HG03196 (cell line): ENCODE results near the gene PON3.

Experiments
- ATAC-seq: cut with Tn5 transposase; IDR thresholded peaks from one replicate; pipeline ENCODE4 v1.9.1; 2021; ENCODE audit not compliant: unreplicated experiment

The PON3 gene

DNA sequence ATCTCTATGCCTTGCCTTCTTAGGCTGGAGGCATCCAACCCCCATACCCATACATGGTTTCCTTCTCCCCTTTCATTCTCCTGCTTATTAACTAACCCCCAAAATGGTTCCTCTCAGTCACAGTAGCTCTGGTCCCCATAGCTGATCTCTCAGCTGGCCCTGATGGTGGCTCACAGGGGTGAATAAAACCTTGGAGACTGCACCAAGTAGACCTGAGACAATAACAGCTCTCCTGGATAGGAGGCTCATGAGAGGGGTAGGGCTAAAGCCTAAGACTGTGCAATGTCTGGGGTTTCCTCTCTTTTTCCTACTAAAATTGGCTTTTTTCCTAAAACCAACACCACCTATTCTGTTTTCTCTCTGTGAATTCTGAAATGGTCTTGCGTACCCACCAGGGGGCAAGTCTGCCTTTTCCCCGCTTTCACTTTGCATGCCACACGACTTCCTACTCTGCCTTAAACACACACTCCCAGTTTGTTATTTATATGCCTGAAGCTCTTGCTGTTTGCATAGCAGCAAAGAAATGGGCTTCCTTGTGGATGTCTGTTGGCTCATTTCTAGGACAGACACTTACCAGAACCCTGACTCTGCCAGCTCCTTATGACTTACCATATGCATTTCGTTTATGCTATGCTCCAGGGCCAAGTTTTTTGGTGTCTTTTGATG lies 53.4 kb downstream of the PON3 start:
- ATAC-seq, result no peak

DNA sequence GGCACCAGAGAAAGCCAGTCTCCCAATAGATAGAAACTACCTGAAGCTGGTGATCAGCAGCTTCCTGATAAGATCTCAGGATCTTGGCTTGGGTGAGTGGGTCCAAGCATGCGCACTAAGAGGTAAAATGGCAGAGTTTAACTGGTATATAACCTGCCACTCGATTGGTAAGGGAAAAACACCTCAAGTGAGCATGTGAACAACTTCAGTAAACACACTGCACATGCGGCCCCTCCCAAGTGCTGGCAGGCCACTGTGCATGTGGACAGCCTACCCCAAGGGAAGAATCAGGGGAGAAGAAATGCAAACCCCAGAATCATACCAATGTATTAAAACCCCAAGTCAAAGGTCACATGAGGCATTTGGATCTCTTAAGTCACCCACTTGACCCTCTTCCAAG lies 54.1 kb downstream of the PON3 start:
- ATAC-seq, result no peak

DNA sequence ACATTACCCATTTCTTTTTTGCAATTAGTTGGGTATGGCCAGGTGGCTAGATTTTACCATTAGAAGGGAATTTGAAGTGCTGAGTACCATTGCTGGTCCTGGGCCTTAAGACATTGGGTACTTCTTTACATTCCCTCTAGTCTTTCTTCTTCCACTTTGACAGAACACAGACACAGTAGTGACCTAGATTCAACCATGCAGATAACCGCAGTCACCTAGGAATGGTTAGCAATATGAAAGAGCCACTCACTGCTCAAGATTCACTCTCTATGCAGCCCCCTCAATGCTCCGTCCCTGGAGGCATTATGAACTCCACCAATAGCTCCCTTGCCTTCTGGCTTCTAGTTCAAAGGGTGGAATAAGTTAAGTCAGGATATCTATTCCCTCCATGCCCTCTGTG lies 55.7 kb downstream of the PON3 start:
- no peak for ATAC-seq

GRCh38 chr7:95338832-95339231 lies 57.3 kb downstream of the PON3 start:
- no peak for ATAC-seq

DNA sequence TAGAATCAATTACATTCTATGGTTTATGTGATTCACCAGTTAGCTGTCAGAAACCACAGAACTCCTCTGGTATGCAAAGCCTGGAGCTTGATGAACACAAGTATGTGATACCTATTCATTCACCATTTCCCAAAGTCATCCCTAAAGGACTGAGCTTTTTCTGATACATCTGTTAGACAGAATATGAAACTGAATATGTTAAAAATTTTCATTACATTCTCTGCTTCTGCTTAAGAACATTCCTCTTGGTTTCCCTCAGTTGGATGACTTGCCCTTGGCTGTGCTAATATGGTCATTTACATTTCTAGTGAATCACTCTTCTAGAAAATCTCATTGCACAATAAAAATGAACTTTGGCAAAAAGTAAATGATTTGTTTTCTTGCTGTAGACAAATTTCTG lies 61.1 kb downstream of the PON3 start:
- ATAC-seq, result no peak

DNA sequence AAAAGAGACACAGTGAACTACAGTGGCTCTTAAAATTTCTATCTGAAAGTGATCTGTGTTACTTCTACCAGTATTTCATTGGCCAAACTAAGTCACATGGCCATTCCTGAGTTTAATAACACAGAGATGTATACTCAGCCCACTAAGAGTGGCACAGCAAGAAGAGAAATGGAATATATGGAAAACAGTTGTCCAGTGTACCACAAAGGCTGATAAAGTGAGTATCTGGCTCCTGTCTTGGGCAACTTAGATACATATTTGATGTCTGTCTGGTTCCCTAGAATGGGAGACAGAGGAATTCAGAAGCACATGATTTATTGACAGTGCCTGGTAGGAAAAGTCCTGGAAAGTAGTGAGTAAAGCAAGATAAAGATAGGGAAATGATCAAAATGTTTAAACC lies 61.7 kb downstream of the PON3 start:
- no peak for ATAC-seq

- ATAC-seq, result peak; percentile 12
These were observed 65.2 kb downstream of the PON3 start for GRCh38 chr7:95330961-95331337.

GRCh38 chr7:95330204-95330960 lies 65.8 kb downstream of the PON3 start:
- peak; percentile 98 for ATAC-seq

GRCh38 chr7:95327356-95327755 lies 68.8 kb downstream of the PON3 start:
- ATAC-seq, result no peak

GRCh38 chr7:95324431-95324830 lies 71.7 kb downstream of the PON3 start, which contains the start of gene PON1:
Gene PON1 (minus strand): TSS chr7:95324532. CDS start chr7:95324475, 57 bp downstream.
- no peak for ATAC-seq

DNA sequence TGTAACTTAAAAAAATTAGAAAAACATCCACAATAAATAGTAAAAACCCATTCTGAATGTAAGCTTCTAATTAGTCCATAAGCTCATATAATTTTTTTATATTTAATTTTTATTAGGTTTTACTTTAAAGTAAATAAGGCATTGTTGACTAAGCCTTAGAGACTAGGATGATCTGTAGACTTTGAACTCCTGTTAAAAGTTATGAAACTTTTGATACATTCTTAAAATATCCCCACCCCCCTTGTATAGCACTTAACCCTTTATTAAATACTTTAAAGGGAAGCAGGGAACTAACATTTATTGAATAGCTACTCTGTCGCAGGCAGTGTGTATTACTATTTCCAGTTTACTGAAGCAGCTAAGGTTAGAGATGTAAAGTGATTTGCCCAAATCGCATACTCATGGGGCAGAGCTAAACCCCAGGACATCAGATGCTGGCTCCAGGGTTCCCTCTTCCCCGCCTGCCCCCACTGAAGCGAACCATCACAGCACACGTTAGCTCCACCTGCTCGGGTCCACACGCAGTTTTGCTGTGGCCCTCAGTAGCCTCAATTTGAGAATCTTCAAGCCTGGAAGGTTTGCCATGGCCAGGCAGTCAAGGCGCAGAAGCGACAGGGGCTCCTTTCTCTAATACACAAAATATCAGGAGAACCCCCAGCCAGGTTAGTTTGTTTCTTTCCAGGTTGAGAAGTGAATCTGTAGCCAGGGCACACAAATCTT lies 72.6 kb downstream of the PON3 start:
- no peak for ATAC-seq

- ATAC-seq, result no peak
These were observed 73.3 kb downstream of the PON3 start for GRCh38 chr7:95322854-95323253.

- no peak for ATAC-seq
These were observed 73.8 kb downstream of the PON3 start for GRCh38 chr7:95322396-95322795.

DNA sequence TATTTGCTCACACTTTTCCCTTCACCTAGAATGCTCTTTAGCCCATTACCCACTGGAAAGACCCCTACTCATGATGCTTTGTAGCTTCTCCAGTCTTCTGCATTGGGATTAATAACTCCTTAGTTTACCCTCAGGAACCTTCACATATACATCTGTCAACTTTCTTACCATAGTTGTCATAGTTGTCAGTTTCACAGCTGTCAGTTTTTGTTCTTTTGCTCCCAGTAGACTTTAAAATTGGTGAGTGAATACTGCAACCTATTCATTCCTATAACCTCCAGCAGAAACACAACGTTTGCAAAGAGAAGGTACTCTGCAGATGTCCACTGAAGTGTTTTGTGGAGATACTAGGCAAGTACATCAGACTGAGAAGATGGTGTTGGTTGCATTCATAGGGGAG lies 74.5 kb downstream of the PON3 start:
- no peak for ATAC-seq

DNA sequence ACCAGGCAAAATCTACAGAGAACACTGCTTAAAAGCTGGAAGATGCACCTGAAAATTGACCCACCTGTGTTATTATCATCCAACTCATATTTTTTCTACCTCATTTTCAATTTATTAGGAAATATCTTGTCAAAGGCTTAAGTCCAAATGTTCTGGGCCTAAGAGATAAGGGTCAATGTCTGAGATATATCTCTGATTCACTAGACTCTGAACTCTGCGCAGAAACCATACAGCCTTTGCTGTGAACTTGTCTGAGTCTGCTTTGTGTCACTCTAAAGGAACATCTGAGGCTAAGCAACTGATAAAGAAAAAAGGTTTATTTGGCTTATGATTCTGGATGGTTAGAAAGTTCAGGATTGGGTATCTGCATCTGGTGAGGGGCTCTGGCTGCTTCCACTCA lies 75.5 kb downstream of the PON3 start:
- ATAC-seq, result no peak

DNA sequence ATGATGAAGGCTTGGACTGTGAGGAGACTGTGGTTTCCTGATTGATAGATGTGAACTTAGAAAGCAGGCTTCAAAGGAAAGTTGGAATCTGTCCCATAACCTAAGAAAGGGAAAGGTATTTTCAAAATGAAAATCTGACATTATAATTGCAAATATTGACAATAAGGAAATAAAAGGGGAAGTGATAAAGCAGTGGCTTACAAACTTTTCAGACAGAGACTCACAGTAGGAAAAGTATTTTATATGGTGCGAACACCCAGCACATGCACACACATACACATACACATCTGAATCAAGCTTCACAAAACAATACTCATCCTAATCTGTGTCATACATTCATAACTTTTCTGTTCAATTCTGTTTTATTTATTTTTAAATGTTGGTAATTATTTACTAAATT lies 76.6 kb downstream of the PON3 start:
- no peak for ATAC-seq

- ATAC-seq, result no peak
These were observed 77.6 kb downstream of the PON3 start for GRCh38 chr7:95318501-95319100.

DNA sequence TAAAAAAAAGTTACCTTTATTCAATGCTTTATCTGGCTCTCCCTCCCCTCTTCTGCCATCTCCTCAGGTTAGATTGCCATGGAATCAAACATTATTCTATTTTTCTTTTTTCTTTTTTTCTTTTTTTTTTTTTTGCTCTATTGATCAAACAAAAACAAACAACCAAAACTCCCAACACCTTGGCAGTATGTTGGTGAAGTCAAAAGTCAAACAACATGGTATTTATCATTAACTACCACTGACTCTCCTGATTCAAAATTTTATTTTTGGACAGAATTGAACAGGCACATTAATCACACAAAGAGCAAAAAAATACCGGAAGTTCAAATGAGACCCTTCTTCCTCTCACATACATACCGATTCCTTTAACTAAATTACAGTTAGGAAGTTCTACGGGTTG lies 78.2 kb downstream of the PON3 start:
- ATAC-seq, result no peak

DNA sequence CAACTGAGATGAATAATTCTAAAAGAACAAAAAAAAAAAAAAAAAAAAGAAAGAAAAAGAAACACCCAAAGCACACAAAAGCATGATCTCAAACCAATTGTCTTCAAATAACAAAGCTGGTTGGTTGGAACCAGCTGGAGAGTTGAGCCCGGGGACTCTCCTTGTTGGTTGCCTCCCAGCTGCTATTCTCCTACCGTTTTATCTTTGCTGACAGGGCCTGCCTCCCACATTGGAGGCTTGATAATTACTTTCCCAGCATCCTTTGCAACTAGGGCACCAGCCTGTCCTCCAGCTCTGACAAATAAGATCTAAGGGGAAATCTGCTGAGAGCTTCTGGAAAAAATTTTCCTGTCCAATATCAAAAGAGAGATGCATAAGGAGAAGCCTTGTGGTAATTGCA lies 78.6 kb downstream of the PON3 start:
- ATAC-seq, result no peak

DNA sequence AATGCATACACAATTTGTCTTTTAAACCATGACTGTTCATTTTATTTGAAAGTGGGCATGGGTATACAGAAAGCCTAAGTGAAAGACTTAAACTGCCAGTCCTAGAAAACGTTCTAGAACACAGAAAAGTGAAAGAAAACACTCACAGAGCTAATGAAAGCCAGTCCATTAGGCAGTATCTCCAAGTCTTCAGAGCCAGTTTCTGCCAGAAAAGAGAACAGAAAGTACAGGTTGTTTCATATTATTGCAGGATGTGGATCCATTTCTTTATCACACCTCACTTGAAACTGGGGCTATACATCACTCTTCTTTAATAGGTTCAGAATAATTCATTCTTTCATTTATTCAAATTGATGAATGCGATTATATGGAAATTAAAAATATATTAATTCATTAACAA lies 79.6 kb downstream of the PON3 start:
- peak; percentile 56 for ATAC-seq

DNA sequence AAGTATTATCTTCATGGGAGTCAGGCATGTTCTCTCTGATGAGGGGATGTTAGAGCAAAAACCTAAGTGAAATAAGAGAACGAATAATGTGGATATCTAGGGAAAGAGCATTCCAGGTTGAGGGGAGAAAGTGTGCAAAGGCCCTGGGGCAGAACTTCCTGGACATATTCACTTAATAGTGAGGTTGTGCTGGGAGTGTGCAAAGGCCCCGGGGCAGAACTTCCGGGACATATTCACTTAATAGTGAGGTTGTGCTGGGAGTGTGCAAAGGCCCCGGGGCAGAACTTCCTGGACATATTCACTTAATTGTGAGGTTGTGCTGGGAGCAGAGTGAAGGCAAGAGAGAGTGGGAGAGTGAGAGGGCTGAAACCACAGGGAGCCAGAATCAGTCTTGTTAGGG lies 83.6 kb downstream of the PON3 start:
- no peak for ATAC-seq

DNA sequence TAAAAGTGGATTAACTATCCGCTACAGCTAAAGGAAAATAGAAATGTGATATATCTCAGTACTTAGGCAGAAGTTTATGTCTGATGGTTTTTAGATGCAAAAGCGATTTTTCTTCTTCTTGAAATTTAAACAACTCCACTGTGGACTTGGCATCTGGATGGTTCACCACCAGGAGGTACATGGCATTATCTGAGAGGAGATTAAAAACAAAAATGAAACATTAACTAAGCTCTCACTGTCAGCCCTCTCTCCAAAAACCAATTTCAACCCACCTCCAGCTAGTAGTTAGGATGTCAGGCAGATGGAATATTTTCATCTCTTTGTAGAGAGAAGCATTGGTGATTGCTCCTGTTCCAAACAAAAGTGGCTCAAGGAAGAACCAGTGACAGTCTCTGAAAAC lies 84.8 kb downstream of the PON3 start:
- ATAC-seq, result no peak
